HTR-8/SVneo (cell line): ENCODE results near the gene LMOD1.
"Not testable (repeated sequence)": the region's sequence is repeated elsewhere in the genome, so short reads cannot be mapped to it uniquely, and the experiment has no call there.

Source experiments
- DNase-seq: peaks from one replicate; pipeline ENCODE4 v3.0.0; 2011; ENCODE audit warnings: low spot score, mixed read lengths; ENCODE audit not compliant: insufficient read length
- FAIRE-seq: peaks from 2 replicates; lab custom pipeline; 2011; peaks lifted over from hg19 to GRCh38; lab: Jason Lieb, UNC

Gene LMOD1

DNA sequence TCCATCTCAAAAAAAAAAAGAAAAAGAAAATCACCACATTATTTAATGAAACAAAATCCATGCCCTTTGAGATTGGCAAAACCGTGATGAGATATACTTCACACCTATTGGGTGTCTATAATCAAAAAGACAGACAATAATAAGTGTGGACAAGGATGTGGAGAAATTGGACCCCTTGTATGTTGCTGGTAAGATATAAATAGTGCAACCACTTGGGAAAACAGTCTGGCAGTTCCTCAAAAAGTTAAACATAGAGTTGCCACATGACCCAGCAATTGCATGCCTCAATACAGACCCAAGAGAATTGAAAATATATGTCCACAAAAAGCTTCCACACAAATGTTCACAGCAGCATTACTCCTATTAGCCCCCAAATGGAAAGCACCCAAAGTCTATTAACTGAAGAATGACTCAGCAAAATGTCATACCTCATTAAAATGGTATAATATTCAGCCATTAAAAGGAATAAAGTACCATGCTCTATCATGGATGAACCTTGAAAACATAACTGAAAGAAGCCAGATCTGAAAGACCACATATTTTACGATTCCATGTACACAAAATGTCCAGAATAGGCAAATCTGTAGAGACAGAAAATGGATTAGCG, 24.3 kb downstream of the LMOD1 start:
- DNase-seq (no peak), FAIRE-seq (no peak)

DNA sequence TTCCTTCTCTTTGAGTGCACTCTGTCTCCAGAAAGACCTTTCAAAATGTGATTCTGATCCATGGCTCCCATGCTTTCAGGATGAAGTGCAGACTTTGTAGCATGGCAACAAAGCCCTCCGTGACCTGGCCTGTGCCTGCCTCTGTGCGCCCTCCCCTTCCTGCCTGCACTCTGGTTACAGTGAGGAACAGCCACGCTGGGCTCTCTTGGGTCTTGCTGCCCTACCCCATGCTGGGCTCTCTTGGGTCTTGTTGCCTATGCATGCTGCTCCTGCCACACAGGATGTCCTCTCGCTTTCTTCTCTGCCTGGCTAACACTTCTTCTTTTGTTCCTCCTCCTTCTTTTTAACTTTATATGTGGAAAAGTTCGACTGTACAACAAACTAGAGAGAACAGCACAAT, 28.0 kb downstream of the LMOD1 start:
- FAIRE-seq = no peak
- no peak for DNase-seq

DNA sequence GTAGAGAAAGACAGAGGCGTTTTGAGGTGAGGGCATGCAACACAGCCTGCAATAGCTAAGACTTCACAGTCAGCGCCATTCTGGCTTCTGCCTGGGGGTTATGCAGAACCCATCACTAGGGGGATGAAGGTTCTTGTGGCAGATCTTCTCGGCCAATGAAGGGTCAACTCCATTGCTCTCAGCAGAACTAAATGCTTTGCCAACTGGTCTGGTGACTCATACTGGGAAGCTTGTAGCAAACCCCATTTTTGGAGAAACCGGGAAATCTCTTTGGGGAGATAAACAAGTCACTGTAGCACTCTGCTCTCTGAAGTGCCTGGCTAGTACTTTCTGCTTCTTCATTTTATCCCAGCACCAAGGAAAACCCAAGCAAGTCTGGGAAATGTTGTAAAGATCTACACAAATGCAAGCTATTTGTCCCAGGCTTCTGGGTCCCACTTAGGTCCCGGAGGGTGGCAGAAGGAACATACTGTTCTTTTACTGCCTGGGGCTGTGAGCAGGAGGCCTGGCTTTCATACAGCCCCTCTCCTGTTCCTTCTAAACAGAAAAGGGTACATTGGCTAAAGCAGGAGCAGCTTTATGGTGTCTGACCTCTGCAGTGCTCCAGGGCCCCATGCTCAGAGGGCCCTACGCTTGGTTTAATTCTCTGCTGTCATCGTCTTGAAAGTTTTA, 28.9 kb downstream of the LMOD1 start:
- DNase-seq = no peak
- no peak for FAIRE-seq

DNA sequence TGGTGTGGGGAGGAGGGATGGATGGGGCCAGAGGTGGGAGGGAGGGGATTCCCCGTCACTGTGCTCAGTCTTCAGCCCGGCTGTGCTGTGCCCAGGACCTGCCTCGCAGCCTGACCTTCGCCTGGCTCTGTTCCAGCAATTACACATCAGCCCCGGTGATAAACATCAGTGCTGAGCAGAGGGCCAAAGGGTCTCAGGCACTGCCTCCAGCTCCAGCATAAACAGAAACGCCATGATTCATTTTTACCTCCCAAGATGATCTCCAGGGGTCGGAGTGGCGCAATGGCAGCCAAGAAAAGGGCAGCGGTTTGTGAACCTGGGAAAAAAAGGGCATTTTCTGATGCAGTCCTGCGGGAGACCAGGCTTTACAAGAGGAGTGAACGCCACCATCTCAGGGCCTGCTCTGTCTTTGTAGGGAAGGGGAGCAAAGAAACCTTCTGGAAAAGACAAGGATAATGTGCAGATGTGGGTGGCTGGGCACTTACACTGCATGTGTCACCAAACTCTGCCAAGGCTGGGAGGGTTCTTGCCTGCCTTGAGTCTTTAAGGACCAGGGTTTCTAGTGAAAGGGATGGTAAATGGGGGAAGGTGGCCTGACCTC, 29.6 kb downstream of the LMOD1 start:
- FAIRE-seq (peak; percentile 90), DNase-seq (peak; percentile 81)

DNA sequence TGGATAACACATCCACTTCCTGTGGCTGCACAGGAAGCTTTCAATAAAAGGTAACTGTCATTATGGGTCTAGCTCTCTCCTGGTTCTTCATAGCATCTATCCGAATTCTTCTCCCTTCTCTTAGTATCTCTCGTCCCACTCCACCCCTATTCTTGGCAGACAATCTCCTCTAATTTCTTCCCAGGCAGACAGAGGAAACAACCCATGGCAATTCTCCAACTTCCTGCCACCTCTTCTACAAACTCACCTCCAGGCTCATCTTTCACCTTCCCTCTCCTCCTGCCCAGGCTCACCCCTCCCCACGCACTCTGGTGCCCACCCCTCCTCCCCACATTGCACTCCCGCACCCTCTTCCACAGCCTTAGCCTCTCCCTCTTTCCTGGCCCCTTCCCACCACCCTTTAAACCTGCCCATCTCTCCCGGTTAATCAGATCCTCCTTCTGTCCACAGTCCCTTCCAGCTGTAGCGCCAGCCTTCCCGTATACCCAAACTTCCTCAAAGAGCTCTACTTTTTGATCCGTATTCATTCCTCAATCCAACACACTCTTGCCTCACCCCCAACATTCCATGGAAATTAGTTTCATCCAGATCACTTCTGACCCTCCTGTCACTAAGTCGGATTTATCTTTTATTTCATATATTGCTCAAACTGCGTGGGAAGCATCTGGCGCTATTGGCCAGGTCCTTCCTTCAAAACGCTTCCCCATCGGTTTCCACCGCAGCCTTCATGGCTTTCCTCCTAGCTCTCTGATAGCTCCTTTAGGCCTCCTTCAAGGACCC, 31.7 kb downstream of the LMOD1 start:
- FAIRE-seq = no peak
- DNase-seq = no peak

DNA sequence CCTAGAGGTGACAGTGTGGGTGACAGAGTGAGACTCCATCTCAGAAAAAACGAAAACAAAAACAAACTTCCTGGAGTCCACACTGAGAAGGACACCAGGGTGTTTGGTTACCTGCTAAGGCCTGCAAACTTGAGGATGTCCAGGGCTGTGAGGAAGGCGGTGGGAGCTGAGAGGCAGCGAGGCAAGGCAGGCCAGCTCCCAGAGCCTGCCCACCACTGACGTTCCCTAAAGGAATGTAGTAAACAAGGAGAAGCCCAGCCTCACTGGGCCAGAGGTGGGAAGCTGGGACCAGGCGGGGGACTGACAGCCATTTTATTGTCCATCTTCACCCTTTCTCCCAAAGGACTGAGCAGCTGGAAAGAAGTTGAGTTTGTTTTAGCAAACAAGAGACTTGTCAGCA, 33.5 kb downstream of the LMOD1 start:
- FAIRE-seq (no peak), DNase-seq (no peak)

DNA sequence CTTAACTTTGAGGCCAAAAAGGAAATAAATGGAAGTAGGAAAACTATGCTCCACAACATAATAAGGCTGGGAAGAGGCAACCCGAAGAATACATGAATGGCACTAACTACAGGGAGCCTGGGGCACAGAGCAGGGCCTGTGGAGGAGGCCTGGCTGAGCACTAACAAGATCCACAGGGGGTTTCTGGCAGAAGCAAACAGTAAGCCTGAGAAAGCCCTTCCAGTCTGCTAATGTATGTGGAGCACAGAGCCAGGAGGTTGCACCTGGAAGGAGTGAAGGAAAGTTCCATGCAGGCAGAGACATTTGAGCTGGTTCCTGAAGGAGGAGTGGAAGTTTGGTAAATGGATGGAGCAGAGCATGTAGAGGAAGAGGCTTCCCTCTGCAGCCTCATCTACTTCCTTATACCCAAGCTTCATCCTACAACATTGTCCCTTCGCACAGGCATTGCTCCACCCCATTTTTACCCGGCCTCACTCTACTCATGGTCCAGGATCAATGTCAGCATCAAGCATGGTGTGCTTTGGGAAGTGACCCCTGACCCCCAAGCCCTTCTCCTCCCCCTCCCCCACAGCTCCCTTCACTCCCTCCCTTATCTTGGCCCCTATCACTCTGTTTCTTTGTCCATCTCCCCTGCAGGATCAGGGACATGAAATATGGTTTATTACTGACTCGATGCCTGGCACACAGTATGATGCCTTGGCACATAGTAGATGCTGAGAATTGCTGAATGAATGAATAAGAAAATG, 34.3 kb downstream of the LMOD1 start:
- no peak for DNase-seq
- FAIRE-seq = no peak

DNA sequence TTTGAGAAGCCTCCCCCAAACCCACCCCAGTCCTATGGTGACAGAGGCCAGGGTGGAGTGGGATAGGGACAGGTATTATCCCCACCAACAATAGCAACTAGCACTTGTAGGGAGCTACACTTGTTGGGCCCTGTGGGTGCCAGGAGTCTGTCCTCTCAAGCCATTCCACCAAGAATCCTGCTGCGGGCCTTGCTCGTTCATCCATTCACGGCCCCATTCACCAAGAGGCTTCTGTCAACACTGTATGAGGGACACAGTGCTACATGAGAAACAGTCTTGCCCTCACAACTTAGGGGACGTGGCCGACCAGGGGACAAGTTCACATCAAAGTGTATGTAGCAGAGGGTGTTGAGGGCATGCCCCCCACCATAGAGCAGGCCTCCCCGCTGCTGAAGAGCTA, 38.7 kb downstream of the LMOD1 start:
- no peak for DNase-seq
- no peak for FAIRE-seq

DNA sequence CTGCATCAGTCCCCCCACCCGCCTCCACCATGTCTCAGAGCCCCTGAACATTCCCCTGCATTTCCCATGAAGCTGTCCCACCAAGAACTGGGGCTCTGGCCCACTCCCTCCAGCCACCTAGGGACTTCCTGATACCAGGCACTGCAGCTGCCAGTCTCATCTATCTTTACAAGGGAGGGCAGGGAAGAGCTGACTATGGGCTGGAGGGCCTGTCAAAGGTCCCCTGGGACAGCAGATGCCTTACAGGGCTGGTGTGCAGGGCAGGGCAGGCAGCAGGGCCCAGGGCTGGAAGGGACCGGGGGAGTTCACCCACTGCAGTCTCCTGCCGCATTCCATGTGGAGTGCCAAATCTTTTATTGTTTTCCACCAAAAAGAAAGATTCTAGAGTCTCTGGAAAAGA, 40.0 kb downstream of the LMOD1 start:
- DNase-seq = no peak

DNA sequence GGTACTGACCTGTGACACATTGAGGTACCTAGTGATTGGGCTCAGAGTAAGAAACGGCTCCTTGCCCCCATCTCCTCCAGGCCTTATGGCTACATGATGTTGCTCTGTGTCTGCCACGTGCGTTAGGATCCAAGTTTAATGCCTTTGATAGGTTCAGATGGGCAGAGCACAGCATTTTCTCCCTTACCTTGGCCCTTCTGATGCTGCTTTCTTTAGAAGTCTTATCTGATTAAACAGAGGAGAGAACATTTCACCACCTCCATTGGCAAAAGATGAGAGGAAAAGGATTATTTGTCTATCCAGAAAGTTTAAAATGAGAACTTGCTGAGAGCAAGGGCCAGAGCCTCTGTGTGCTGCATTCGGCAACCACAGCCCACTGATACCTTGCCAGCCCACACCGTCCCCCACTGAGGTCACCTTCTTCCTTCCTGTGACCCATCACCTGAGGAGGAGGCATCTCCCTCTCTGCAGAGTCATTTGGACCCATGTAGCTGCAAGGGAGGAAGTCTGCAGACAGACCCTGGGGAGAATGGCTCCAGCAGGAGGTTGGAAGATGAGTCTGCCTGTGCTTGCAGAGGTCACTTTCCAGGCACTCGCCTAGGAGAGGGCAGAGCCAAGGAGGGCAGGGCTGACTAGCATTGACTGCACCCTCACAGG, 41.0 kb downstream of the LMOD1 start:
- FAIRE-seq = no peak

More for the DNA sequence above, 40.0 kb downstream of the LMOD1 start:
- no peak for FAIRE-seq

DNA sequence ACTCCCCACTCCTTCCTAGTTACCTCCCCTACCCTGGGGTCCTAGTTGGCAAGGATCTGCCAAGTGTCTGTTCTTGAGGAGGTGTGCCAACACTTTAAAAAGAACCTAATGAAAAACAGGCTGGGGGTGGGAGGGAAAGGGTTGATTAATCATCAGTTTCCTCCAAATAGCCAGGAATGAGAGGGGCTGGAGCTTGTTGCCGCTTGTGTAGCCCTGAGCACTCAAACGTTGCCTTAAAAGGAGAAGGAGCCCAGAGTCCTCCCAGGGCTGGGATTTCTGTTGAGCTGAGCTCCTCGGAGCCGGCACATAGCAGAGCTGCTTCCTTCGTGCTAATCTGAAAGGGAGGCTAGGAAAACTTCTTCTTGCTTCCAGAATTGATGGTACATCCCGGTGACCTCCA, 41.8 kb downstream of the LMOD1 start:
- DNase-seq (no peak), FAIRE-seq (no peak)

More for the DNA sequence above, 41.0 kb downstream of the LMOD1 start:
- no peak for DNase-seq

DNA sequence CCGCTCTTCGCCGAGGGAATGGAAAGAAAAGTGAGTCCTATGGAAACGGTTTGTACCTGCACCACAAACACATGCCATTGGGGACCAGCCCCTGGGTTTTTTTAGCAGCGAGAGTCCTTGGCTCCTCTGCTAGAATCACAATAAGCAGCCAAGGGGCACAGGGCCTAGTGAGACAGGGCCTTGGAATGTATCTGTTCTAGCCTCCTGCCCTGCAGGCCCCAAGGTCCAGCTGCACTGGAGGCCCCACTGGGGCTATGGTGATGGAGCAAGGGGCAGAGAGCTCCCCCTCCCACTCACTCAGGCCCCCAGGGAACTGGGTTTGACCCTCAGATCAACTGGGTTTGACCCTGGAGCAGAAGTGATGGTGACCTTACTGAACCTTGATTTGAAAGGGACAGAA, 43.2 kb downstream of the LMOD1 start:
- FAIRE-seq (peak; percentile 59), DNase-seq (no peak)

DNA sequence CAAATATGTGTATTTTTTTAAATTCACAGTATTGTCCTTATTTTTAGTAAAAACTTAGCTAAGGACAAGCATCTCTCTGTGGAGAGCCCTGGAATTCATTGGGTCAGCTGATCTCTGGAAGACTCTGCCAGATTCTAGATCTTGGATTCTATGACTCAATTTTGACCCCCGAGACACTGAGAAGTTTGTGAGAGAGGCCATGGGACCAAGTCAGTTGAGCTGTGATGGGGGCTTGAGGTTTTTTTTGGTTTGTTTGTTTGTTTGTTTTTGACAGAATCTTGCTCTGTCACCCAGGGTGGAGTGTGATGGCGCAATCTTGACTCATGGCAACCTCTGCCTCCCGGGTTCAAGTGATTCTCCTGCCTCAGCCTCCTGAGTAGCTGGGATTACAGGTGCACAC, 44.1 kb downstream of the LMOD1 start:
- FAIRE-seq (no peak), DNase-seq (no peak)

DNA sequence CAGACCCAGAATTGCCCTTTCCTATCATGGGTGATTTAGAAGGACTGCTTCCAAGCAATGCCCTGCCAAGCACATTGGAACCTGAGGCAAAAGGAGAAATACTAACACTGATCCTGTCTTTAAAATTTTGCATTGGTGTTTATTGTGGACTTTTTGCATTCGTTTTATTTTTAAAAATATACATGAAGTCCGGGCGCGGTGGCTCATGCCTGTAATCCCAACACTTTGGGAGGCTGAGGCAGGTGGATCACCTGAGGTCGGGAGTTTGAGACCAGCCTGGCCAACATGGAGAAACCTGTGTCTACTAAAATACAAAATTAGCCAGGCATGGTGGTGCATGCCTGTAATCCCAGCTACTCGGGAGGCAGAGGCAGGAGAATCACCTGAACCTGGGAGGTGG, 45.3 kb downstream of the LMOD1 start:
- not testable (repeated sequence) for DNase-seq, FAIRE-seq

DNA sequence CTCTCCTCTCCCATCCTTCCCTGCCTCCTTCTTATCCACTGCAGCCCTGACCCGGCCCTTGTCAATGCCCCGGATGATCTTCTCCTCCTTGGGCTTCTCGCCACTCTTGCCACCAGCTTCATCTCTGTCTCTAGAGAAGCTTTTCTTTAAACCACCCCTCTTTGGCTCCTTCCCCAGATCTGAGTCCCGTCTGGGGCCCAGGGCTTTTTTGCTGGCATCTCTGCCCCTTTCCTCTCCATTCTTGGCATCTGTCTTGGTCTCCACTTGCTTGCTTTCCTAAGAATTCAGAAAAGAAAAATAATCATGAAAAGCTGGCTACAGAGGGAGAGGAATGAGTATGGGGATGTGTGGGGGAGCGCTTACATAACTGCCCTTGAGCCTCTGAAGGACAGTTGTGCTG, 45.9 kb downstream of the LMOD1 start:
- no peak for FAIRE-seq
- no peak for DNase-seq

DNA sequence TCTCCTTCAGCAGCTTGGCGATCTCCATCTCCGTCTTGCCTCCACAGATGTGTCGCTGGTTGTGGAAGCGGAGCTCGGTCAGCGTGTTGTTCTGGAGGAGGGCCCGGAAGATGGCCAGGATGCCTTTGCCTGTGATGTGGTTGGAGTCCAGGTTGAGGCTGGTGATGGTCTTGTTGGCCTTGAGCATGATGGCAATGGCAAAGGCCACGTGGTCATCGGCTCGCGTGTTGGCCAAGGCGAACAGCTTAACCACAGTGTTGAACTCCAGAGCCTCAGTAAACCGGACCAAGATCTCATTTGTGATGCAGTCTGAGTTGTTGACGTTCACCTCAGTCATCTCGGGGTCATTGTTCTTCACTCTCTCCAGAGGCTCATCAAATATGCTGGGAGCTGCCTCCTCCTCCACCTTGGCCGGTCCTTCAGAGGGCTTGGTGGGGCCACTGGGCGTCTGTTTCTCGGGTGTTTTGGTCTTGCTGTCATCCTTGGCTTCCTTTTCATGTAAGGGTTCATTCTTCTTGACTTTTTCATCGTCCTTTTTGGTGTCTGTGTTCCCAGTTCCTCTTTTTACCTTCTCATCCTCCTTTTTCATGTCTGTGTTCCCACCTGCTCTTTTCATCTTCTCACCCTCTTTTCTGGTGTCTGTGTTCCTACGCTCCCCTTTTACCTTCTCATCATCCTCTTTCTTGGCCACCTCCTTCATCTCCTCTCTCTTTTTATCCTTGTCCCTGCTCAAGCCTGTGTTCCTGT, 46.5 kb downstream of the LMOD1 start:
- no peak for FAIRE-seq

DNA sequence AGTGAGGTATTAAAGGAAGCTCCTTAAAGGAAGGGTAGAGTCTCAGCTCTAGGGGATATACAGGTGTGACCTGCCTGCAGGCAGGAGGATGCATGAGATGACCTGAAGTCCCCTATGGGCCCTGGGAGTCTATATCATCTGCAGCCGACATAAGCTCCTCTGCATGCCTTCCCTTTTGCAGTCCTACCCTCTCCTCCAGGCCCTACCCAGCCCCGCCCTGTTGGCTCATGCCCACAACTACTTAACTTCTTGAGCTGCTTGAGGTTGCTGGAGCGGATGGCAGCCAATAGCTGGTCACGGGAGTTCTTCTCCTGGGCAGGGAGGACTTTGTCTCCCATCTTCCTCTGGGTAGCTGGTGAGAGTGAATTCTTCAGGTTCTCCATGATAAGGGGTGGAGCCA, 47.4 kb downstream of the LMOD1 start:
- DNase-seq (no peak), FAIRE-seq (no peak)

More for the DNA sequence above, 46.5 kb downstream of the LMOD1 start:
- no peak for DNase-seq

DNA sequence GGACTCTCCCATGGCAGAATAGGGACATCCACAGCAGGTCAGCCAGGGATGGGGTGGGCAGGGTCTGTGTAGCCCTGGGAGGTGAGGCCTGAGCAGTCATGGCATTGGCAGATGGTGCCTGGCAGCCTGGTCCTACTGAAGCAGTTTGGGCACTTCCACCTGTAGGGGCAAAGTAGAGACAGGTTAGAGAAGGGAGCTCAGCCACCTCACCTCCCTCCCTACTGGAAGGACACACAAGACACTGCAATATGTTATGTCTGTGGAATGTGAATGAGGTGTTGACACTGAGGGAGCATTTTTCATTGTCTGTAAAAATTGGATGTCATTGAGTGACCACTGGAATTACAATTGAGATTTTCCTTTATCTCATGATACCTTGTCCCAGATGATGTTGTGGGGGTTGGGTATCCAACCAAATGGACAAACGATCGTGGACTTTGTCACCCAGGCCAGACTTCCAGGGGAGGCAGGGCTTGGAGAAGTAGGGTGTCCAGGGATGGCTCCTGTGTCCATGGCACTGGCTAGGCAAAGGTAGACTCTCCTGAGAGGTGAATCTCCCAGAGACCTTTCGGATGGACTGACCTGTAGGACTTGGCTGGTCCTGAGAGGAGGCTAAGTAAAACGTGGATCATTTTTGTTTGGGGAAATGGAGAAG, 48.0 kb downstream of the LMOD1 start:
- DNase-seq (no peak), FAIRE-seq (no peak)

DNA sequence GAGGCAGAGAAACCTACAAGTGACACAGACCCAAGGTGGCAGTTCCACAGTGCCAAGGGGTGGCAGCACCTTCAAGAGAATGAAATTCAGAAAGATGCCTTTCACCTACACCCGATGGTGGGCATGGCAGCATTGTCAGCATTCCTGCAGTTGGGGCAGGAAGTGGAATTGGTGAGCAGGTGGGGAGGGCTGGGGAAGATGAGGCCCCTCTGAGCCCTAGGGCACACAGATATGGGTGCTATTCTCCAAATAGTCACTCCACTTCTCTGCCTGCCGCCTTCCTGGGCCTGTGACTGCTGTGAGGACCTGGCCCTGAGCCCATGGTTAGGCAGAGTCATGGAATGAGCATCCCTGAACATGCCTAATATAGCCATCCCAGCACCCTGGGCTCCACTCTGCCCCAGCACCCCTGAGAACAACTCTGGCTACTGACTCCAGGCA, 49.4 kb downstream of the LMOD1 start:
- DNase-seq = no peak
- peak; percentile 93 for FAIRE-seq
